Measurements from ENCODE around the gene MYO1G. TPM values are rescaled to one million over a fixed set of nuclear protein-coding genes. Genes with fewer than 3 reads are reported as not detected.

MYO1G gene
- total and polyA plus RNA-seq, 4 donors: 0.56 to 3.9 (median 2.1) TPM

GRCh38 chr7:44965441-44965903, 13.3 kb downstream of the MYO1G start:
- H3K27me3 ChIP-seq (ENCODE audit: control insufficient read depth in 4 of 4, insufficient read depth in 4 of 4, low read length in 3 of 4): peaks cover 0 to 1% (median 0%) of the 10 kb centered on the region in 4 donors
- H3K36me3 ChIP-seq (ENCODE audit: control insufficient read depth in 4 of 4, insufficient read depth in 3 of 4, low read depth in 1 of 4, low read length in 3 of 4): no peaks in the 10 kb centered on the region
- H3K9me3 ChIP-seq (ENCODE audit: control insufficient read depth in 4 of 4, low read length in 3 of 4): no peaks in the 10 kb centered on the region
- H3K4me1 ChIP-seq (ENCODE audit: control insufficient read depth in 4 of 4, insufficient read depth in 4 of 4, low read length in 3 of 4): peaks cover 4 to 11% (median 7%) of the 10 kb centered on the region in 4 donors
- WGBS: 98% methylated on average over 16 of the region's 16 CpGs
- no peak overlapping the region for H3K4me3 ChIP-seq (ENCODE audit: low read depth in 1 of 3, low read length in 3 of 3)
- DNase-seq (ENCODE audit: low spot score): no peak
- H3K9ac ChIP-seq (ENCODE audit: low read depth in 1 of 2, low read length in 2 of 2): no peak overlapping the region
- no peak overlapping the region for H3K27ac ChIP-seq (ENCODE audit: low read depth in 1 of 2, low read length in 2 of 2)
- no peak for TF ChIP-seq RAD21 (IDR thresholded peaks at IDR 0.05)
- TF ChIP-seq, protein P1, sequence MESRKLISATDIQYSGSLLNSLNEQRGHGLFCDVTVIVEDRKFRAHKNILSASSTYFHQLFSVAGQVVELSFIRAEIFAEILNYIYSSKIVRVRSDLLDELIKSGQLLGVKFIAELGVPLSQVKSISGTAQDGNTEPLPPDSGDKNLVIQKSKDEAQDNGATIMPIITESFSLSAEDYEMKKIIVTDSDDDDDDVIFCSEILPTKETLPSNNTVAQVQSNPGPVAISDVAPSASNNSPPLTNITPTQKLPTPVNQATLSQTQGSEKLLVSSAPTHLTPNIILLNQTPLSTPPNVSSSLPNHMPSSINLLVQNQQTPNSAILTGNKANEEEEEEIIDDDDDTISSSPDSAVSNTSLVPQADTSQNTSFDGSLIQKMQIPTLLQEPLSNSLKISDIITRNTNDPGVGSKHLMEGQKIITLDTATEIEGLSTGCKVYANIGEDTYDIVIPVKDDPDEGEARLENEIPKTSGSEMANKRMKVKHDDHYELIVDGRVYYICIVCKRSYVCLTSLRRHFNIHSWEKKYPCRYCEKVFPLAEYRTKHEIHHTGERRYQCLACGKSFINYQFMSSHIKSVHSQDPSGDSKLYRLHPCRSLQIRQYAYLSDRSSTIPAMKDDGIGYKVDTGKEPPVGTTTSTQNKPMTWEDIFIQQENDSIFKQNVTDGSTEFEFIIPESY (IDR thresholded peaks at IDR 0.05): no peak
- no peak for TF ChIP-seq JUND (IDR thresholded peaks at IDR 0.05)
- no peak for TF ChIP-seq ATF3 (IDR thresholded peaks at IDR 0.05)
- TF ChIP-seq REST (IDR thresholded peaks at IDR 0.05): no peak
- TF ChIP-seq HNF4A (conservative IDR thresholded peaks at IDR 0.05): no peak
- no peak for TF ChIP-seq FOXA2 (IDR thresholded peaks at IDR 0.05)
- no peak for TF ChIP-seq YY1 (IDR thresholded peaks at IDR 0.05)
- no peak for TF ChIP-seq MAX (IDR thresholded peaks at IDR 0.05)
- TF ChIP-seq TAF1 (conservative IDR thresholded peaks at IDR 0.05): no peak
- no peak for TF ChIP-seq GABPA (IDR thresholded peaks at IDR 0.05 in 1 of 2, conservative IDR thresholded peaks at IDR 0.05 in 1 of 2)

- TF ChIP-seq RXRA (IDR thresholded peaks at IDR 0.05) (no peak), MAX (IDR thresholded peaks at IDR 0.05) (no peak), FOXA2 (IDR thresholded peaks at IDR 0.05) (no peak), TAF1 (conservative IDR thresholded peaks at IDR 0.05) (no peak), FOXA1 (IDR thresholded peaks at IDR 0.05) (no peak)
- peaks cover 0 to 1% (median 0%) of the 10 kb centered on the region in 4 donors for H3K27me3 ChIP-seq (ENCODE audit: control insufficient read depth in 4 of 4, insufficient read depth in 4 of 4, low read length in 3 of 4)
- DNase-seq (ENCODE audit: low spot score): no peak
- no peaks in the 10 kb centered on the region for H3K36me3 ChIP-seq (ENCODE audit: control insufficient read depth in 4 of 4, insufficient read depth in 3 of 4, low read depth in 1 of 4, low read length in 3 of 4)
- WGBS: 97% methylated on average over 13 of the region's 13 CpGs
- H3K27ac ChIP-seq (ENCODE audit: low read depth in 1 of 2, low read length in 2 of 2): no peak overlapping the region
- H3K4me3 ChIP-seq (ENCODE audit: low read depth in 1 of 3, low read length in 3 of 3): no peak overlapping the region
- H3K9ac ChIP-seq (ENCODE audit: low read depth in 1 of 2, low read length in 2 of 2): no peak overlapping the region
- peaks cover 4 to 11% (median 7%) of the 10 kb centered on the region in 4 donors for H3K4me1 ChIP-seq (ENCODE audit: control insufficient read depth in 4 of 4, insufficient read depth in 4 of 4, low read length in 3 of 4)
- H3K9me3 ChIP-seq (ENCODE audit: control insufficient read depth in 4 of 4, low read length in 3 of 4): no peaks in the 10 kb centered on the region
Observed at GRCh38 chr7:44964831-44965440, 13.9 kb downstream of the MYO1G start.

All from liver (tissue), 9 donors.